SK-N-MC (cell line): Measurements from ENCODE around the gene ZFAND2A.
"Not testable (repeated sequence)": the region's sequence is repeated elsewhere in the genome, so short reads cannot be mapped to it uniquely, and the experiment has no call there.

Source experiments
- DNase-seq: peaks from one replicate; pipeline ENCODE4 v3.0.0-alpha.2; 2011; ENCODE audit warnings: low read depth, low spot score
- H3K27ac ChIP-seq: fragments of 200-600 bp; sonication (generic); 2 replicates; pipeline ENCODE4 v1.5.1; 2016; ENCODE audit warnings: mixed run types
- H3K36me3 ChIP-seq: fragments of 200-600 bp; sonication (generic); 2 replicates; pipeline ENCODE4 v1.6.1; 2017; ENCODE audit warnings: antibody characterized with exemption, low read length, mixed read lengths; ENCODE audit not compliant: insufficient read depth
- H3K4me3 ChIP-seq: fragments of 200-600 bp; sonication (generic); 2 replicates; pipeline ENCODE4 v1.5.1; 2016
- H3K9ac ChIP-seq: fragments of 200-600 bp; sonication (generic); 2 replicates; pipeline ENCODE4 v1.8.0; 2017; ENCODE audit warnings: mixed run types, mixed read lengths; ENCODE audit not compliant: insufficient read length
- H3K9me3 ChIP-seq: fragments of 200-600 bp; sonication (generic); 2 replicates; pipeline ENCODE4 v1.6.1; 2017; ENCODE audit warnings: low read depth, mild to moderate bottlenecking, antibody characterized with exemption, low read length, moderate library complexity, mixed read lengths
- EZH2 ChIP-seq: fragments of 200-600 bp; sonication (generic); IDR thresholded peaks from one replicate; pipeline ENCODE4 v1.6.1; 2017; ENCODE audit warnings: antibody characterized with exemption
- FOXP2 ChIP-seq: optimal IDR thresholded peaks from 2 replicates; pipeline ENCODE3; 2011; ENCODE audit warnings: mild to moderate bottlenecking, moderate library complexity; ENCODE audit not compliant: insufficient read depth; ENCODE audit errors: extremely low read length, control extremely low read depth
- POLR2AphosphoS5 ChIP-seq: IDR thresholded peaks from 2 replicates; pipeline ENCODE4 v1.6.1; 2012; ENCODE audit warnings: mild to moderate bottlenecking, low read depth, low read length, borderline replicate concordance

The ZFAND2A gene

DNA sequence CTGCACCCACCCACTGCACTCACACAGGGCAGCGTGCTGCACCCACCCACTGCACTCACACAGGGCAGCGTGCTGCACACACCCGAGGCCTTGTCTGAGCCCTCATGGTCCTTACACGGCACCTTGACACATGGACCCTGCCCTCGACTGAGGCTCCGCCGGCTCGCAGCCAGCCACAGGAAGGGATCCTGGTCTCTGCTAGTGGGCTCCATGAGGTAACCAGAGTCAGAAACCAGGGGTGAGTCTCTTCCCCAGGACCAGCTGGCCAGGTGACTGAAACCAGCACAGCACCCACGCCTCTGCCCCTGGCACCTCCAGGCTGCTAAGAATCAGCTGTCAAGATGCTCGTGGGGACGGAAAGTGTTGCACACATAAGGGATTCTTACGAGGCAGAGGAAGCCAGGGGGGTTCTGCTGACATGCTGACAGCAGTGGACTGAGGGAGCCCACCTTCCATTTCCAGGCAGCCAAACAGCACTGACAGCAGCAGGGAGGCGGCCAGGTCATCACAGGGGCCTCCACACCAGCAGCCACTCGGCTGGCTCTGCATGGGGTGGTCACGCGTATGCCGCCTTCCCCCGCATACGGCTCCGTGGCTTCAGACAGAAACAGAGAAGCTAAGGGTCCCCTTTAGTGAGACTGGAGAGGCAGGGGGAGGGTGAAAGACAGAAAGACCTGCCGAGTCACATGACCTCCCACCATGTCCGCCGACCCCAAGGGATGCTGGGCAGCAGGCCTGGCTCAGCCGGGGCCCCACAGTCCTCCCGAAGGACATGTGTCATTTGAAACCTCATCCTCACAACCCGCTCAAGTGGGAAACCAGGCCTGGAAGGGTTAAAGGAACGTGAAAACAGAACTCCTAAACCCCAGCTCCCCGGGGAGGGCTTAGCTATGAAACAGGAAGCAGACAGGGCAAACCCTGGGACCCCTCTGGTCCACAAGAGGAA lies 37.8 kb downstream of the ZFAND2A start:
- DNase-seq: no peak
- H3K36me3 ChIP-seq: peaks cover 9% of the 10 kb centered on the region; the same call in 1 of the 2 replicates
- H3K4me3 ChIP-seq: no peak overlapping the region
- TF ChIP-seq FOXP2 (no peak), POLR2AphosphoS5 (no peak), EZH2 (no peak)
- H3K9me3 ChIP-seq: no peaks in the 10 kb centered on the region
- no peak overlapping the region for H3K27ac ChIP-seq
- H3K9ac ChIP-seq: no peak overlapping the region

DNA sequence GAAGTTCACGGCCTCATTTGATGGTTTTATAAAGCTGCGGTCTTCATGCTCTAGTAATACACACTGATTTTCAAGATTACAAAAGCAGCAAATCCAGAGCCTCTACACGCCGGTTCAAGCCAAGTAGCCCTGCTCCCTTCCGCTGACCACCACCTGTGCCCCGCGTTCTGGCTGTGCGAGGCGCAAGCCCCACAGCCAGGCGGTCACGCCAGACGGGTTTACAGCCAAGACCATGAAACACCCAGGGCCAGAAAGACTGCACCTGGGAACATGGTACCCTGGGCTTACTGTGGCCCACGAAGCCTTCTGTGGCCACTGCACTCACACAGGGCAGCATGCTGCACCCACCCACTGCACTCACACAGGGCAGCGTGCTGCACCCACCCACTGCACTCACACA lies 38.5 kb downstream of the ZFAND2A start:
- H3K27ac ChIP-seq: no peak overlapping the region
- no peak for TF ChIP-seq EZH2
- TF ChIP-seq POLR2AphosphoS5: no peak
- no peak for TF ChIP-seq FOXP2
- DNase-seq: no peak
- H3K4me3 ChIP-seq: no peak overlapping the region
- no peak overlapping the region for H3K9ac ChIP-seq
- H3K36me3 ChIP-seq: peaks cover 5% of the 10 kb centered on the region; the same call in 1 of the 2 replicates
- no peaks in the 10 kb centered on the region for H3K9me3 ChIP-seq

- TF ChIP-seq POLR2AphosphoS5: no peak
- TF ChIP-seq FOXP2: no peak
- TF ChIP-seq EZH2: no peak
- H3K4me3 ChIP-seq: no peak overlapping the region
- no peak for DNase-seq
- no peaks in the 10 kb centered on the region for H3K9me3 ChIP-seq
- H3K27ac ChIP-seq: no peak overlapping the region
- no peak overlapping the region for H3K9ac ChIP-seq
- peaks cover 3% of the 10 kb centered on the region; the same call in 1 of the 2 replicates for H3K36me3 ChIP-seq
Measured at GRCh38 chr7:1120791-1121190, 39.2 kb downstream of the ZFAND2A start.

- Histone ChIP-seq H3K27ac (no peak overlapping the region), H3K36me3 (no peaks in the 10 kb centered on the region; the same call in 1 of the 2 replicates)
- TF ChIP-seq FOXP2 (no peak), EZH2 (no peak), POLR2AphosphoS5 (no peak)
Measured at GRCh38 chr7:1119201-1119600, 40.8 kb downstream of the ZFAND2A start.

DNA sequence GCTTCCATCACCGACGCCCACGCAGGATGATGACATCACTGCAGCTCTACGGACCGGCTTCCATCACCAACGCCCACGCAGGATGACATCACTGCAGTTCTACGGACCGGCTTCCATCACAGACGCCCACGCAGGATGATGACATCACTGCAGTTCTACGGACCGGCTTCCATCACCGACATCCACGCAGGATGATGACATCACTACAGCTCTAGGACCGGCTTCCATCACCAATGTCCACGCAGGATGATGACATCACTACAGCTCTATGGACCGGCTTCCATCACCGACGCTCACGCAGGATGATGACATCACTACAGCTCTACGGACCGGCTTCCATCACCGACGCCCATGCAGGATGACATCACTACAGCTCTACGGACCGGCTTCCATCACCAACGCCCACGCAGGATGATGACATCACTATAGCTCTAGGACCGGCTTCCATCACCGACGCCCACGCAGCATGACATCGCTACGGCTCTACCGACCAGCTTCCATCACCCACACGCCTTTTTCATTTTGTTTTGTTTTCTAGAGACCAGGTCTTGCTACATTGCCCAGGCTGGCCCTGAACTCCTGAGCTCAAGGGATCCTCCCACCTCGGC lies 42.6 kb downstream of the ZFAND2A start:
- H3K36me3 ChIP-seq: no peaks in the 10 kb centered on the region; the same call in 1 of the 2 replicates
- no peak for TF ChIP-seq POLR2AphosphoS5
- no peak for TF ChIP-seq FOXP2
- TF ChIP-seq EZH2: no peak
- no peaks in the 10 kb centered on the region for H3K9me3 ChIP-seq
- DNase-seq: no peak
- no peak overlapping the region for H3K4me3 ChIP-seq
- H3K27ac ChIP-seq: no peak overlapping the region
- H3K9ac ChIP-seq: no peak overlapping the region

More at GRCh38 chr7:1119201-1119600, 40.8 kb downstream of the ZFAND2A start:
- DNase-seq: no peak
- no peak overlapping the region for H3K9ac ChIP-seq
- no peaks in the 10 kb centered on the region for H3K9me3 ChIP-seq
- H3K4me3 ChIP-seq: no peak overlapping the region

DNA sequence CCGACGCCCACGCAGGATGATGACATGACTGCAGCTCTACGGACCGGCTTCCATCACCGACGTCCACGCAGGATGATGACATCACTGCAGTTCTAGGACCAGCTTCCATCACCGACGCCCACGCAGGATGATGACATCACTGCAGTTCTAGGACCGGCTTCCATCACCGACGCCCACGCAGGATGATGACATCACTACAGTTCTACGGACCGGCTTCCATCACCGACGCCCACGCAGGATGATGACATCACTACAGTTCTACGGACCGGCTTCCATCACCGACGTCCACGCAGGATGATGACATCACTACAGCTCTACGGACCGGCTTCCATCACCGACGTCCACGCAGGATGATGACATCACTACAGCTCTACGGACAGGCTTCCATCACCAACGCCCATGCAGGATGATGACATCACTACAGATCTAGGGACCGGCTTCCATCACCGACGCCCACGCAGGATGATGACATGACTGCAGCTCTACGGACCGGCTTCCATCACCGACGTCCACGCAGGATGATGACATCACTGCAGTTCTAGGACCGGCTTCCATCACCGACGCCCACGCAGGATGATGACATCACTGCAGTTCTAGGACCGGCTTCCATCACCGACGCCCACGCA lies 43.5 kb downstream of the ZFAND2A start:
- H3K36me3 ChIP-seq, H3K27ac ChIP-seq, H3K9ac ChIP-seq, H3K4me3 ChIP-seq, DNase-seq, H3K9me3 ChIP-seq: not testable (repeated sequence)

DNA sequence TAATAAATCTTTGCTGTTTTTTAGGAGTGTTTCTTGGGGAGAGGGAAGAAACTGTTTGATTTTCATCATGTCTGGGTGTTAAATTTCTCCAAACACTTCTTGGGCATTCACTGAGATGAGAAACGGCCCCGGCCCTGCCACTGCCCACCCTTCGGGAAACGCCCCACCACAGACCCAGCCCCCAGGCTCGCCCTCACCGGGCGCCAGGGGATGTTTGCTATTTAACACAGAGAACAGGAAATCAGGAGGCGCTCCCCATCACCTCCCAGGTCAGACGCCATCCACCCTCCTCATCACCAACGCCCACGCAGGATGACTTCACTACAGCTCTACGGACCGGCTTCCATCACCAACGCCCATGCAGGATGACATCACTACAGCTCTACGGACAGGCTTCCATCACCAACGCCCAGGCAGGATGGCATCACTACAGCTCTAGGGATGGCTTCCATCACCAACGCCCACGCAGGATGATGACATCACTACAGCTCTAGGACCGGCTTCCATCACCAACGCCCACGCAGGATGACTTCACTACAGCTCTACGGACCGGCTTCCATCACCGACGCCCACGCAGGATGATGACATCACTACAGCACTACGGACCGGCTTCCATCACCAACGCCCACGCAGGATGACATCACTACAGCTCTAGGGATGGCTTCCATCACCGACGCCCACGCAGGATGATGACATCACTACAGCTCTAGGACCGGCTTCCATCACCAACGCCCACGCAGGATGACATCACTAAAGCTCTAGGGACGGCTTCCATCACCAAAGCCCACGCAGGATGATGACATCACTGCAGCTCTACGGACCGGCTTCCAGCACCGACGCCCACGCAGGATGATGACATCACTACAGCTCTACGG lies 44.6 kb downstream of the ZFAND2A start:
- DNase-seq, H3K9ac ChIP-seq, H3K27ac ChIP-seq: not testable (repeated sequence)

DNA sequence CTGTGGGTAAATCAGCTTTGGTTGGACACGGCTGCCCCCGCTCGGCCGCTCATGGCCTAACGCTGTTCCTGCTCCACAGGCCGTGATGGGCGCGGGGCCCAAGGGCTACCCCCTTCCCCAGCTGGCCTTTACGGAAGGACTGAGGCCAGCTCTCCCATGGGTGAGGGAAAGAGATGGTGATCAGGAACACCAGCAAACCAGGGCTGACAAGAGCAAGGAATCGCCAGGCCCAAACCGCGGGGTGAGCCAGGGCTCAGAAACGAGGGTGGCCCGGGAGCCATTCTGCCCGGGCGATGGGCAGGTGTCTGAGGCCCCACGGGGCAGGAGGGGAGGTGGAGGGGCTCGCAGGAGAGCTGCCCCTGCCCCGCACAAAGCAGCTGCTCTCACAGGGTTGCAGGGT lies 45.5 kb downstream of the ZFAND2A start:
- Histone ChIP-seq H3K4me3 (no peak overlapping the region), H3K9ac (no peak overlapping the region), H3K9me3 (no peaks in the 10 kb centered on the region), H3K27ac (no peak overlapping the region), H3K36me3 (no peaks in the 10 kb centered on the region; the same call in 1 of the 2 replicates)
- no peak for DNase-seq
- no peak for TF ChIP-seq EZH2
- no peak for TF ChIP-seq POLR2AphosphoS5
- no peak for TF ChIP-seq FOXP2

More for the DNA sequence above, 44.6 kb downstream of the ZFAND2A start:
- not testable (repeated sequence) for H3K36me3 ChIP-seq, H3K4me3 ChIP-seq, H3K9me3 ChIP-seq
